Endothelial cell of umbilical vein (primary cell): ENCODE results near the gene UBE2M. TPM values are rescaled to one million over a fixed set of nuclear protein-coding genes. Genes with fewer than 3 reads are reported as not detected.

Experiments used
- BruUV-seq: library from RNA; stranded (reverse); fragments of 400-500 nt; replicated peaks from 2 replicates; lab custom pipeline; 2021; lab: Mats Ljungman, UMichigan
- CTCF ChIA-PET: fragments of 300-600, 350-600 bp; sonication (Branson Sonifier 250); formaldehyde crosslinking; loops from one replicate; lab custom pipeline; 2021; ENCODE audit warnings: antibody characterized with exemption, inconsistent platforms; lab: Charles Lee
- POLR2A ChIA-PET: fragments of 300-600, 350-600 bp; sonication (Branson Sonifier 250); formaldehyde crosslinking; loops from one replicate; lab custom pipeline; 2021; ENCODE audit warnings: antibody characterized with exemption, inconsistent platforms; lab: Charles Lee
- DNase-seq: peaks from one replicate; pipeline ENCODE4 v3.0.0-alpha.2; 2011; ENCODE audit warnings: low read depth, low spot score
- FAIRE-seq: peaks from 2 replicates; lab custom pipeline; 2011; peaks lifted over from hg19 to GRCh38; lab: Jason Lieb, UNC
- H2AFZ ChIP-seq: 2 replicates; pipeline ENCODE4 v1.6.0; 2012; ENCODE audit warnings: low read depth, low read length, control low read depth, inconsistent platforms
- H3K27ac ChIP-seq: 2 replicates; pipeline ENCODE4 v1.5.1; 2011; ENCODE audit warnings: low read depth, mild to moderate bottlenecking, control low read depth, low read length, moderate library complexity; ENCODE audit not compliant: insufficient read depth
- H3K27me3 ChIP-seq, 2 experiments: 2 replicates each; pipeline versions ENCODE4 v1.6.0 to v1.6.1; 2011; ENCODE audit warnings: low read length in 2 of 2, mixed read lengths in 1 of 2; ENCODE audit not compliant: control insufficient read depth in 2 of 2, insufficient read depth in 2 of 2
- H3K36me3 ChIP-seq, 2 experiments: 2 replicates in 1 of 2; 3 replicates in 1 of 2; pipeline ENCODE4 v1.5.1; 2011; ENCODE audit warnings: low read length in 2 of 2, mild to moderate bottlenecking in 1 of 2, moderate library complexity in 1 of 2; ENCODE audit not compliant: control insufficient read depth in 2 of 2, insufficient read depth in 2 of 2; ENCODE audit errors: extremely low read depth in 1 of 2
- H3K4me1 ChIP-seq: 3 replicates; pipeline ENCODE4 v1.5.1; 2011; ENCODE audit warnings: mild to moderate bottlenecking, low read length; ENCODE audit not compliant: control insufficient read depth, insufficient read depth; ENCODE audit errors: extremely low read depth
- H3K4me2 ChIP-seq: 2 replicates; pipeline ENCODE4 v1.6.1; 2011; ENCODE audit warnings: low read length, control low read depth, mixed read lengths; ENCODE audit not compliant: insufficient read depth
- H3K4me3 ChIP-seq, 3 experiments: fragments of 200-600 bp in 1 of 3; sonication (generic), shearing (Covaris generic) in 1 of 3; replicated peaks in 1 of 3; 2 replicates each; pipeline ENCODE4 v1.5.1; 2011 to 2016; ENCODE audit warnings: control low read depth in 3 of 3, low read length in 3 of 3, mild to moderate bottlenecking in 2 of 3, inconsistent platforms in 1 of 3, low read depth in 1 of 3, moderate library complexity in 1 of 3; ENCODE audit not compliant: insufficient read depth in 1 of 3
- H3K79me2 ChIP-seq: 2 replicates; pipeline ENCODE4 v1.6.0; 2012; ENCODE audit warnings: low read length, inconsistent platforms; ENCODE audit not compliant: control insufficient read depth, insufficient read depth
- H3K9ac ChIP-seq: replicated peaks from 2 replicates; pipeline ENCODE3; 2011; ENCODE audit warnings: low read length, control low read depth; ENCODE audit not compliant: insufficient read depth; ENCODE audit errors: extremely low read depth
- H3K9me1 ChIP-seq: replicated peaks from 3 replicates; pipeline ENCODE4 v1.6.0; 2011; ENCODE audit warnings: mild to moderate bottlenecking, low read length; ENCODE audit not compliant: control insufficient read depth, insufficient read depth; ENCODE audit errors: extremely low read depth
- H3K9me3 ChIP-seq: replicated peaks from 2 replicates; pipeline ENCODE4 v1.5.1; 2012; ENCODE audit warnings: low read length, inconsistent platforms; ENCODE audit not compliant: control insufficient read depth, insufficient read depth
- H4K20me1 ChIP-seq: replicated peaks from 2 replicates; pipeline ENCODE3; 2011; ENCODE audit warnings: mild to moderate bottlenecking, low read length; ENCODE audit not compliant: control insufficient read depth, insufficient read depth; ENCODE audit errors: extremely low read depth
- JUN ChIP-seq: IDR thresholded peaks from 2 replicates; pipeline ENCODE4 v1.6.1; 2011; ENCODE audit warnings: borderline replicate concordance, low read depth; ENCODE audit not compliant: insufficient read length, insufficient read depth
- MYC ChIP-seq: IDR thresholded peaks from one replicate; pipeline ENCODE4 v1.6.1; 2011; ENCODE audit warnings: mild to moderate bottlenecking, low read depth, low read length
- POLR2A ChIP-seq: IDR thresholded peaks from 2 replicates; pipeline ENCODE4 v1.6.1; 2012; ENCODE audit warnings: low read depth, mild to moderate bottlenecking, control low read depth, low read length
- POLR2AphosphoS5 ChIP-seq: IDR thresholded peaks from 2 replicates; pipeline ENCODE4 v1.6.1; 2012; ENCODE audit warnings: low read depth, mild to moderate bottlenecking, control low read depth, low read length, moderate library complexity; ENCODE audit not compliant: insufficient read depth
- dilution Hi-C: fragments of 300-500 bp; cut with MboI; formaldehyde crosslinking; loops from one replicate; pipeline ENCODE4 v1.15.0; 2019; ENCODE audit warnings: low sequenced_read_pairs; ENCODE audit not compliant: extremely low pct_ligation_motif_present
- intact Hi-C: fragments of 100-400 bp; cut with micrococcal nuclease; formaldehyde crosslinking; loops from one replicate; pipeline ENCODE4 v1.10.0; 2022
- polyA plus RNA-seq, 4 experiments: library from polyadenylated mRNA; depleted of rRNA in 3 of 4; stranded (reverse) in 3 of 4; unstranded in 1 of 4; fragments of >200 nt; gene quantifications; 2 replicates each; pipeline versions ENCODE4 v1.2.1 to v1.2.3, GENCODE V29; 2011 to 2012; ENCODE audit warnings: missing spikeins in 1 of 4
- total RNA-seq: library from RNA; stranded (reverse); gene quantifications from 2 replicates; pipeline ENCODE4 v1.2.3, GENCODE V29; 2021
- TF ChIP-seq, protein P1 (sequence below): IDR thresholded peaks from 2 replicates; pipeline ENCODE4 v1.6.1; 2011; ENCODE audit not compliant: insufficient read depth, insufficient read length

UBE2M gene
- total and polyA plus RNA-seq, 2 donors (not counting 3 experiments of a cell fraction or from before 2014, with no cell fraction given), result 87.8 to 102 TPM

DNA sequence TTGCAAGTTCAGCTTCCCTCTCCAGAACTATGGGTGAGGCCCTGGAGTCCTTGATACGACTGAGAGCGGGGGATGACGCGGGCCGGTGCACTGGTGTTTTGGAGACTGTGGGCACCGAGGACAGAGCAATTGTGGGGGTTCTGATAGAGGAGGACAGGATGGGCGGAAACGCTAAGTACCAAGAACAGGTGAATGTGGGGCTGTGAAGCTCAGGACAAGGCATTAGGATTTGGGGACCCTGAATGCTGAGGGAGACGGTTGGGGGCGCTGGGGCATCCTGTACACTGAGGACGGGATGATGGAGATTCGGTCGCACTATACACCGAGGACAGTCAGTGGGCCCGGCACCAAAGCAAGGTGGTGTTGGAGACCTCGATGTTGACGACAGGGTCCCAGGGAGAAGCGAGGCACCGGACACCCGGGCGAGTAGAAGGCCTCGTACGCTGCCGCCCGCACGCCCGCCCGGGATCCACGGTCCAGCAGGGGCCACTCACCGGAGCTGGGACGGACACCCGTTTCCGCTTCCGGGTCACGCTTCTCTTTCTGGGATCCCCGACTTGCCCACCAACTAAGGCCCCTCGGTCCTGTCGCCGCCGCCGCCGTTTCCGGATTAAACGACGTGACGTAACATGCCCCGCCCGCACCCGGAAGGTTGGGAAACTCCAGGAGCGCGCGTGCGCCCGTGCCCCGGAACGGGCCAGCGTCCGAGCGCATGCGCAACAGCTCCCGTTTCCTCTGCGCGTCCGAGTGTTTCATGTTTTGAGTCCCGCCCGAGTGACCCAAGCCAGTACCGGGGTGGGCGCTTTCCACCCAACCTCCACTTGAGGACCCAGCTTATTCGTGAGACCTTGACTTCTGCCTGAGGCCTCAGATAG is 3.7 kb downstream of the UBE2M start, which contains the start of gene CHMP2A:
TSS of gene CHMP2A (minus strand) at position 612 of the 875 bp plus-strand sequence. CDS start 893 bp downstream, outside the sequence.
- ChIA-PET CTCF (interaction anchor here (0.9 to 3.7 kb wide), 7 partner anchors 10 to 41 kb away, joined by 3 to 60 read pairs (median 9); partner anchors contain the start of genes MZF1 and ZBTB45), POLR2A (interaction anchor here (0.8 to 3.1 kb wide), 3 partner anchors 11 to 41 kb away, joined by 4 to 17 read pairs (median 4); partner anchors contain the start of gene TRIM28)
- peaks cover 31% of the 10 kb centered on the region for H3K4me1 ChIP-seq
- H3K9ac ChIP-seq, result peak within 1 kb of the TSS; percentile 66
- dilution Hi-C loops, result no loop called here
- H3K27ac ChIP-seq, result peak within 1 kb of the TSS; percentile 54
- peaks cover 14 to 35% of the 10 kb centered on the region in 2 experiments for H3K36me3 ChIP-seq
- TSS peak; percentile 53 for BruUV-seq
- H3K9me3 ChIP-seq, result no peaks in the 10 kb centered on the region
- H3K4me2 ChIP-seq, result peak within 1 kb of the TSS; percentile 72
- H3K27me3 ChIP-seq, result no peaks in the 10 kb centered on the region
- intact Hi-C loops, result loop anchor here (1.0 kb wide), 2 partner anchors 10 to 35 kb away; partner anchors contain the start of genes TRIM28 and ZBTB45
- peak; percentile 93 for FAIRE-seq
- H3K4me3 ChIP-seq, result peak within 1 kb of the TSS; percentile 35 to 62 (median 49)
- H4K20me1 ChIP-seq, result no peaks in the 10 kb centered on the region
- DNase-seq, result peak; percentile 97
- H3K9me1 ChIP-seq, result no peaks in the 10 kb centered on the region
- peaks cover 23% of the 10 kb centered on the region for H3K79me2 ChIP-seq
- H2AFZ ChIP-seq, result no peak within 1 kb of the TSS
- TF ChIP-seq, protein P1, sequence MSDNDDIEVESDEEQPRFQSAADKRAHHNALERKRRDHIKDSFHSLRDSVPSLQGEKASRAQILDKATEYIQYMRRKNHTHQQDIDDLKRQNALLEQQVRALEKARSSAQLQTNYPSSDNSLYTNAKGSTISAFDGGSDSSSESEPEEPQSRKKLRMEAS, result peak; percentile 32
- TF ChIP-seq JUN, result no peak
- TF ChIP-seq MYC, result no peak
- peak; percentile 99 for TF ChIP-seq POLR2AphosphoS5
- peak; percentile 94 for TF ChIP-seq POLR2A
